H1 (cell line): ENCODE measurements around the gene ZNF24. TPM values are rescaled to one million over a fixed set of nuclear protein-coding genes. Genes with fewer than 3 reads are reported as not detected.

Source experiments
- ASH2L ChIP-seq: fragments of 200-600, 300-600 bp; sonication (generic); IDR thresholded peaks from one replicate; pipeline ENCODE4 v1.7.1; 2017; ENCODE audit warnings: low read length
- CBX5 ChIP-seq: fragments of 300-800, 300-1000 bp; sonication (generic); IDR thresholded peaks from 2 replicates; pipeline ENCODE4 v1.7.1; 2016; ENCODE audit warnings: antibody characterized with exemption, low read length, low read depth
- CEBPB ChIP-seq: IDR thresholded peaks from 2 replicates; pipeline ENCODE4 v1.6.1; 2012; ENCODE audit warnings: low read depth, low read length
- RNF2 ChIP-seq: fragments of 200-900, 300-1000 bp; sonication (generic); IDR thresholded peaks from 2 replicates; pipeline ENCODE4 v1.7.1; 2016; ENCODE audit warnings: borderline replicate concordance, low read depth, mild to moderate bottlenecking, antibody characterized with exemption, low read length; ENCODE audit not compliant: poor library complexity, severe bottlenecking; ENCODE audit errors: missing control alignments
- polyA plus RNA-seq, 7 experiments: library from polyadenylated mRNA; depleted of rRNA in 3 of 7; stranded (reverse) in 5 of 7; unstranded in 2 of 7; fragments of >200 nt in 5 of 7; fragments of 200-250 nt in 2 of 7; gene quantifications; 1 replicate in 5 of 7; 2 replicates in 1 of 7; 4 replicates in 1 of 7; pipeline versions ENCODE4 v1.2.1 to v1.2.3, GENCODE V29; 2011 to 2013; ENCODE audit warnings: missing spikeins in 2 of 7, mixed read lengths in 2 of 7
- total RNA-seq: library from RNA; stranded (reverse); fragmentation: NEBNext Ultra II Directional; extraction: Animal tissue kit (Norgen Biotek cat#: 25700); gene quantifications from 2 replicates; pipeline ENCODE4 v1.2.1, GENCODE V29; 2021
- TF ChIP-seq, protein P1 (sequence below): IDR thresholded peaks from 2 replicates; pipeline ENCODE4 v1.6.1; 2011; ENCODE audit warnings: low read depth, mild to moderate bottlenecking, low read length; ENCODE audit not compliant: insufficient read depth

Gene ZNF24
- total and polyA plus RNA-seq, 2 of the 8 experiments (the other 6 are each of a cell fraction or from before 2014, with no cell fraction given), result 12.5 to 56.9 TPM

DNA sequence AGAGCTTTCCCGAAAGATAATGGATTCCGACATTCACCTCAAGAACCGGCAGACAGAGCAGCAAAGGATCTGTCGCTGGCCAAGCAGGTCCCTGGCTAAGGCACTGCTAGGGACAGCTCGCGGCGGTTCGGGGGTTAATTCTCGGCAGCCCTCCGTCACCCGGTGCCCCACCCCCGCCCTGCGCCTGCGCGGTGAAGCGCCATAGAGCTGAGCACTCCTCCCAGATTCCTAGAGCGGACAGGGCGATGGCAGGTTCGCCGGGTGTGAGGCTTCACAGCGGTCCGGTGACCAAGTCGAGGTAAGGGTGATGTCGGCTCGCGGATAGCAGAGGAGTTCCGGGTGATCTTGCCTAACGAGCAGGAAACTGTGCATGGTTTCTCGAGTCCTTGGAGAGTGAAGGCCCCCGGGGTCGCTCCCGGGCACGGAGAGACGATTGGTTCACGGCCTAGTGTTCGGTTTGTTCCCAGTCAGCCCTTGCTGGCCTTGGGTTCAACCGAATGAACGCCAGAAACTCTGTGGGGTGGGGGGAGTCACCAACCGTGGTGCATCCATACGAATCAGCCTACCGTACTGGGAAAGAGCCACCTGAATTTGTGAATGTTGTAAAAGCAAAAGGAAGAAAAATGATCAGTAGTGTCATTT, 54.0 kb downstream of the ZNF24 start, which contains the start of gene ZSCAN30 (continued):
- TF ChIP-seq CEBPB (no peak), RNF2 (no peak), CBX5 (no peak), ASH2L (peak; percentile 97)
- TF ChIP-seq, protein P1, sequence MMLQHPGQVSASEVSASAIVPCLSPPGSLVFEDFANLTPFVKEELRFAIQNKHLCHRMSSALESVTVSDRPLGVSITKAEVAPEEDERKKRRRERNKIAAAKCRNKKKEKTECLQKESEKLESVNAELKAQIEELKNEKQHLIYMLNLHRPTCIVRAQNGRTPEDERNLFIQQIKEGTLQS, result 0 out of 2 replicates have a peak, but pooled peaks have one; percentile 51
- TF ChIP-seq, all 59 proteins: peak for 28
